GM19043 (cell line): ENCODE data around the gene KITLG.
"Not testable (repeated sequence)": the region's sequence is repeated elsewhere in the genome, so short reads cannot be mapped to it uniquely, and the experiment has no call there.

Experiments used
- ATAC-seq: cut with Tn5 transposase; IDR thresholded peaks from one replicate; pipeline ENCODE4 v1.9.1; 2021; ENCODE audit warnings: low read depth; ENCODE audit not compliant: unreplicated experiment

Gene KITLG

GRCh38 chr12:88546226-88546625, 34.0 kb downstream of the KITLG start:
- no peak for ATAC-seq

- no peak for ATAC-seq
Observed at GRCh38 chr12:88544991-88545980, 35.0 kb downstream of the KITLG start.

GRCh38 chr12:88539893-88540292, 40.4 kb downstream of the KITLG start:
- no peak for ATAC-seq

GRCh38 chr12:88538697-88539096, 41.6 kb downstream of the KITLG start:
- no peak for ATAC-seq

- no peak for ATAC-seq
Observed at GRCh38 chr12:88538250-88538649, 42.0 kb downstream of the KITLG start.

- ATAC-seq, result no peak
Observed at GRCh38 chr12:88530868-88531267, 49.4 kb downstream of the KITLG start.

GRCh38 chr12:88529531-88530488, 50.5 kb downstream of the KITLG start:
- ATAC-seq, result no peak

GRCh38 chr12:88522961-88523360, 57.3 kb downstream of the KITLG start:
- no peak for ATAC-seq

- ATAC-seq, result no peak
Observed at GRCh38 chr12:88520436-88520820, 59.8 kb downstream of the KITLG start.

- ATAC-seq, result no peak
Observed at GRCh38 chr12:88519802-88520435, 60.4 kb downstream of the KITLG start.

- ATAC-seq, result no peak
Observed at GRCh38 chr12:88518863-88519403, 61.3 kb downstream of the KITLG start.

- ATAC-seq, result no peak
Observed at GRCh38 chr12:88516811-88517210, 63.5 kb downstream of the KITLG start.

GRCh38 chr12:88510843-88511242, 69.4 kb downstream of the KITLG start:
- ATAC-seq, result no peak

GRCh38 chr12:88509851-88510250, 70.4 kb downstream of the KITLG start:
- ATAC-seq, result no peak

- ATAC-seq, result no peak
Observed at GRCh38 chr12:88509347-88509746, 70.9 kb downstream of the KITLG start.

GRCh38 chr12:88507851-88508250, 72.4 kb downstream of the KITLG start:
- not testable (repeated sequence) for ATAC-seq

GRCh38 chr12:88507270-88507669, 73.0 kb downstream of the KITLG start:
- ATAC-seq, result no peak

- no peak for ATAC-seq
Observed at GRCh38 chr12:88505696-88506095, 74.6 kb downstream of the KITLG start.

- ATAC-seq, result no peak
Observed at GRCh38 chr12:88503281-88503703, 77.0 kb downstream of the KITLG start.
